ENCODE data around the gene CARD9. TPM values are rescaled to one million over a fixed set of nuclear protein-coding genes. Genes with fewer than 3 reads are reported as not detected.

Gene CARD9
- total and polyA plus RNA-seq, 2 of the 8 experiments (the other 6 are each of a cell fraction or from before 2014, with no cell fraction given): 0.15 to 1.1 TPM

GRCh38 chr9:136341042-136341655 lies 32.3 kb downstream of the CARD9 start (continued):
- TF ChIP-seq BRCA1 (IDR thresholded peaks at IDR 0.05; ENCODE audit: low read depth, low read length): no peak
- TF ChIP-seq SIN3A (conservative IDR thresholded peaks at IDR 0.05 in 1 of 2, IDR thresholded peaks at IDR 0.05 in 1 of 2; ENCODE audit: low read depth in 1 of 2, low read length in 2 of 2): no peak
- TF ChIP-seq KDM1A (IDR thresholded peaks at IDR 0.05; ENCODE audit: borderline replicate concordance, low read length): no peak
- no peak for TF ChIP-seq SP2 (IDR thresholded peaks at IDR 0.05; ENCODE audit: low read length)
- no peak for TF ChIP-seq RFX5 (IDR thresholded peaks at IDR 0.05; ENCODE audit: borderline replicate concordance, low read depth, low read length)
- no peak for TF ChIP-seq PHF8 (conservative IDR thresholded peaks at IDR 0.05; ENCODE audit: low read depth, low read length)
- no peak for TF ChIP-seq POLR2AphosphoS5 (IDR thresholded peaks at IDR 0.05; ENCODE audit: low read depth, low read length)
- no peak for TF ChIP-seq KDM5A (IDR thresholded peaks at IDR 0.05; ENCODE audit: low read length)
- TF ChIP-seq ZNF274 (IDR thresholded peaks at IDR 0.05; ENCODE audit: borderline replicate concordance, extremely low read depth, low read length): no peak
